RWPE1 (cell line): ENCODE results near the gene PPP2R2D.

Experiments used
- CTCF ChIA-PET: fragments of 350-600 bp; sonication (Branson Sonifier 250); formaldehyde crosslinking; extraction: SDS; loops from one replicate; lab custom pipeline; 2021; lab: Yijun Ruan, JAX
- POLR2A ChIA-PET: fragments of 400-600 bp; formaldehyde crosslinking; extraction: SDS; loops from one replicate; lab custom pipeline; 2020; ENCODE audit warnings: antibody characterized with exemption; ENCODE audit not compliant: low non-redundant PET; lab: Yijun Ruan, JAX
- DNase-seq: peaks from one replicate; pipeline ENCODE4 v3.0.0; 2012; ENCODE audit warnings: low spot score
- H3K27ac ChIP-seq: fragments of 450-650 bp; 2 replicates; pipeline ENCODE4 v1.5.1; 2017
- TF ChIP-seq, protein P1 (sequence below): fragments of 450-650 bp; conservative IDR thresholded peaks from 2 replicates; pipeline ENCODE4 v1.5.1; 2017; ENCODE audit warnings: low read depth, mild to moderate bottlenecking

The PPP2R2D gene

DNA sequence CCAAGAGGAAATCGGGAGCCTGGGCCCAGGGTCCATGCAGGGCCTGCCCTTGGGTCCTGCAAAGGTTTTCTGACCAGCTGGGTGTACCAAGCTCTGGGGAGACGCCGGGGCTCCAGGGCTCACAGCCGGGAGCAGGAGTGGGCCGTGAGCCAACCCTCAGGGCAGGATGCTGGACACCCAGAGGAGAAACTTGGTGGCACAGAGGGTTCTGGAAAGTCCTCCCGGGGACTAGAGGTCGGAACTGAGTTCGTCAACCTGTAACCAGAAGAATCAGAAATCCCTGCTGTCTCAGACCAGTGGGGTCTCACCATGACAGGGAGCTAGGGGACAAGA is 29.2 kb upstream of the PPP2R2D start:
- TF ChIP-seq, protein P1, sequence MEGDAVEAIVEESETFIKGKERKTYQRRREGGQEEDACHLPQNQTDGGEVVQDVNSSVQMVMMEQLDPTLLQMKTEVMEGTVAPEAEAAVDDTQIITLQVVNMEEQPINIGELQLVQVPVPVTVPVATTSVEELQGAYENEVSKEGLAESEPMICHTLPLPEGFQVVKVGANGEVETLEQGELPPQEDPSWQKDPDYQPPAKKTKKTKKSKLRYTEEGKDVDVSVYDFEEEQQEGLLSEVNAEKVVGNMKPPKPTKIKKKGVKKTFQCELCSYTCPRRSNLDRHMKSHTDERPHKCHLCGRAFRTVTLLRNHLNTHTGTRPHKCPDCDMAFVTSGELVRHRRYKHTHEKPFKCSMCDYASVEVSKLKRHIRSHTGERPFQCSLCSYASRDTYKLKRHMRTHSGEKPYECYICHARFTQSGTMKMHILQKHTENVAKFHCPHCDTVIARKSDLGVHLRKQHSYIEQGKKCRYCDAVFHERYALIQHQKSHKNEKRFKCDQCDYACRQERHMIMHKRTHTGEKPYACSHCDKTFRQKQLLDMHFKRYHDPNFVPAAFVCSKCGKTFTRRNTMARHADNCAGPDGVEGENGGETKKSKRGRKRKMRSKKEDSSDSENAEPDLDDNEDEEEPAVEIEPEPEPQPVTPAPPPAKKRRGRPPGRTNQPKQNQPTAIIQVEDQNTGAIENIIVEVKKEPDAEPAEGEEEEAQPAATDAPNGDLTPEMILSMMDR = no peak
- POLR2A ChIA-PET = no interaction called here
- H3K27ac ChIP-seq = no peak overlapping the region
- CTCF ChIA-PET = interaction anchor here (1.5 kb wide), 1 partner anchor 151 kb away, joined by 5 read pairs; no protein-coding TSS in a partner anchor
- DNase-seq = no peak

DNA sequence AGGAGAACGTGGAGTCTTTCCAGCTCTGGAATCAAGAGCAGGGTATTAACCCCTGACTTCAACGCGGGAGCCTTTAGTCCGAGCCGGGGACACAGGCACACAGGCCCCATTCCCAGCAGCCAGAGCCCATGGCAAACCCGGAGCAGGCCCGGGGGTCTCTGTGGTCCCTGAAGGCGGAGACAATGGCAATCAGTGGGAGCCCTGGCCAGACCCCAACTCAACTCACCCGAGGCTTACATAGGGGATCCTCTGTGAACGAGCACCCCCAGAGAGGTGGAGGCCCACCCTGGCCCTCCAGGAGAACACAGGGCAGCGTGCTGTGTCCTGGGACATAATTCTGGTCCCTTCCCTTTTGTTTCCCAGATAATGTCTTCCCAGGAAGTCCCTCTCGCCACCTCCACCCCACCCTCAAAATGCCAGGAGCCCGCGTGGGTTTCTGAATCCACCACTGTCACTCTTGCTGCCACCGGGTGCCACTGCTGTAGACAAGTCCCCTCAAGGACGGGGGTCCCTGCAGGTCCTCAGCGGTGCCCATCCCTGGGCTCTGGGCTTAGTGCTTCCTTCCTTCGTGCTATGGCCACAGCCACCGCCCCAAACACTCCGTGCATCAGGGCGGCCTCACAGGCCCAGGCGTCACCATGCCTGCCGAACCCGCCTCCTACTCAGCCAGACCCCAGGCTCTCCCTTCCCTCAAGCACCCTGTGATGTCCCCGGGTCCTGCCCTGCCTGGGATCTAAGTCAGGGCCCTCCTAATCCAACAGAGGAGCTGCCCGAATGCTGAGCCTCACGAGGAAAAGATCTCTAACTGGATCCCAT is 28.6 kb upstream of the PPP2R2D start:
- ChIA-PET POLR2A (no interaction called here), CTCF (interaction anchor here (0.5 to 1.5 kb wide), 2 partner anchors 151 to 394 kb away, joined by 3 to 5 read pairs; no protein-coding TSS in a partner anchor)
- no peak overlapping the region; the same call in 1 of the 2 replicates for H3K27ac ChIP-seq
- TF ChIP-seq, protein P1 = no peak
- no peak for DNase-seq

DNA sequence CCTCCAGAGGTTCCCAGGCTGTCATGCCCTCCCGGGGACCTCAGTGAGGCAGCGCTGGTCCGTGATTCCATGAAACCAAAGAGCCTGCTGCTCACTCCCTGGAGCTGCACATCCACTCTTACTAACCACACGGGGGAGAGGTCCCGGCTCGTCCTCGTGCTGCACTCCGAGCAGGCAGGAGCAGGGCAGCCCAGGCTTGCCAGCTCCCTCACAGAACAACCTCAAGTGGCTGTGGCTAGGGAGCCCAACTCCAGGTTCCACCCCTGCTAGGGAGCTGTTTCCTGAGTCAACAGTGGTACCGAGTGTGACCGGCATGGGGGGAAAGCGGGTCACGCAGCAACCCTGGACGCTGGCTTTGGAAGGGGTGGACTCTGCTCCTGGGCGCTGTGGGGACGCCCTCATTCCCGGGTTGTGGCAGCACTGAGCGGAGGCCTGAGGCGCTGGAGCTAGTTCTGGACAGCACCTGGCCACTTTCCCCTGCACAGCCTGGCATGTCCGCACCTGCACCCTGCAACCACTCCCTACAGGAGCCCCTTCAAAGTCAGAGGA is 27.9 kb upstream of the PPP2R2D start:
- POLR2A ChIA-PET = no interaction called here
- peak overlapping the region; percentile 26; the same call in 1 of the 2 replicates for H3K27ac ChIP-seq
- TF ChIP-seq, protein P1 = no peak
- CTCF ChIA-PET = interaction anchor here (0.5 to 1.0 kb wide), 3 partner anchors 48 to 417 kb away, joined by 3 read pairs; no protein-coding TSS in a partner anchor
- DNase-seq = no peak

DNA sequence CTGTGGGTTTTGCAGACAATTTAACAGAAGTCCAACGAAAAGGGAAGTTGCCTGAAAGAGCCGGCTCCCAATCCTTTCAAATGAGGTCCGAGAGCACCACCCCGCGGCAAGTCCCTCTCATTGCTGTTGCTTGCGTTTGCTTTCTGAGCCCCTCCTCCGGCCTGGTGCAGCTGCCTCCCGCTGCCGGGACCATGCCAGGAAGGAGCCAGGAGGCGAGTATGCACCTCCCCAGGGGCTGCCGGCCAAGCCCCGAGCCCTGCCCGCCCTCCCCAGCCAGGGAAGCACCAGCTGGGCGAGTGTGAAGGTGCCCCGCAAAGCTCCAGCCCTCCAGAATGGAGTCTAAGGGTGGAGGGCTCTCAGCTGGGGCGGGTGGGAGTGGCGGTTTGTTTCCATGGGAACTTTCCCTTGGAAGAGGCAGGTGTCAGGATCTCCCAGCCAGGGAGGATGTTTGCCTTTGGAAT is 25.8 kb upstream of the PPP2R2D start:
- TF ChIP-seq, protein P1 = peak; percentile 76
- CTCF ChIA-PET = interaction anchor here (0.5 to 2.4 kb wide), 18 partner anchors 9 to 1690 kb away, joined by 3 to 12 read pairs (median 3); no protein-coding TSS in a partner anchor
- no peak overlapping the region for H3K27ac ChIP-seq
- DNase-seq = peak; percentile 85
- POLR2A ChIA-PET = no interaction called here

DNA sequence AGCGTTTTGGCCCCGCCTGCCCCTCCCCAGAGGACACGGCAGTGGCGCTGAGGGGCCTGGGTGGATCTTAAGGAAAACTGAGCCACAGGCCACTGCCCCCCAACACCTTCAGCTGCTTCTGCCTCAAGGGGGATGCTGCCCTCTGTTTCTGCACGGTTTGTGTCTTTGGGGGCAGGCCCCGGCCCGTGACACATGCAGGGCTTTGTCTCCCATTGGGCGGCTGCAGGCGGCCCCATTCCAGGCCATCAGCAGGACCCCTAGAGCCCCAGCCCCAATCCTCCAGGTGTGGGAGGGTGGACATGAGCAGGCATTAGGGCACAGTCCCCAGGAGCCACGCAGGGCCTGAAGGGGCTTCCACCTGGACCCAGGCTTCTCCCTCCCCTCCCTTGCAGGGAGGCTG is 25.3 kb upstream of the PPP2R2D start:
- POLR2A ChIA-PET = no interaction called here
- CTCF ChIA-PET = interaction anchor here (0.5 to 2.4 kb wide), 10 partner anchors 8 to 1690 kb away, joined by 3 to 12 read pairs (median 3); no protein-coding TSS in a partner anchor
- no peak for DNase-seq
- TF ChIP-seq, protein P1 = no peak
- no peak overlapping the region for H3K27ac ChIP-seq

DNA sequence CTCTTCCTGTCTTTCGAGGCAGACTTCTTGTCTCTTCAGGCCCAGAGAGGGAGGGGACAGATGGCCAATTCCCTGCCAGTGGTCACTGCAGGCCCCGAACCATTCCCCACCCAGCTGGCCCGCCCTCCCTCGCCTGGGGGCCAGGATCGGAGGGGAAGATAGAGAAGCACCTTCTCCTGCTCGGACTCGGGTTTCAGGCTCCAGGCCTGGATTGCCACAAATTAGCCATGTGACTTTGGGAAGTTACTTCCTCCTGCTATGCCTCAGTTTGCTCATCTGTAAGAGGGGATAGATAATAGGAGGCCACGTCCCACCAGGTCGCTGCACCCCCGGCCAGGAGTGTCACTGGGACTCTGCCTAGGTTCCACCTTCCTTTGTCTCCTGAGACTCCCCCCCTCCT is 24.8 kb upstream of the PPP2R2D start:
- no peak overlapping the region for H3K27ac ChIP-seq
- CTCF ChIA-PET = interaction anchor here (1.1 to 2.4 kb wide), 3 partner anchors 10 to 147 kb away, joined by 3 to 12 read pairs (median 6); no protein-coding TSS in a partner anchor
- DNase-seq = no peak
- TF ChIP-seq, protein P1 = no peak
- POLR2A ChIA-PET = no interaction called here
